MM.1S (cell line): Measurements from ENCODE around the gene BMERB1.

Experiments
- DNase-seq: peaks from one replicate; pipeline ENCODE4 v3.0.0-alpha.2; 2015
- H2AFZ ChIP-seq: fragments of 300-600 bp; sonication (generic); 2 replicates; pipeline ENCODE4 v1.6.0; 2016; ENCODE audit warnings: antibody characterized with exemption, low read length
- H3F3A ChIP-seq: fragments of 300-600 bp; sonication (generic); 2 replicates; pipeline ENCODE4 v1.6.1; 2016; ENCODE audit warnings: mild to moderate bottlenecking, antibody characterized with exemption, low read length, moderate library complexity, mixed read lengths; ENCODE audit not compliant: insufficient read depth
- H3K27ac ChIP-seq: fragments of 300-600 bp; sonication (generic); 2 replicates; pipeline ENCODE4 v1.5.1; 2016; ENCODE audit warnings: mild to moderate bottlenecking, low read length
- H3K27me3 ChIP-seq: fragments of 300-600 bp; sonication (generic); replicated peaks from 2 replicates; pipeline ENCODE4 v1.6.0; 2016; ENCODE audit warnings: low read length; ENCODE audit not compliant: insufficient read depth
- H3K36me3 ChIP-seq: fragments of 300-600 bp; sonication (generic); replicated peaks from 2 replicates; pipeline ENCODE4 v1.6.1; 2016; ENCODE audit warnings: mild to moderate bottlenecking, low read length, mixed read lengths; ENCODE audit not compliant: insufficient read depth
- H3K4me1 ChIP-seq: fragments of 300-600 bp; sonication (generic); 2 replicates; pipeline ENCODE4 v1.6.1; 2016; ENCODE audit warnings: low read length, mixed read lengths
- H3K4me2 ChIP-seq: fragments of 300-600 bp; sonication (generic); 2 replicates; pipeline ENCODE4 v1.6.0; 2016; ENCODE audit warnings: low read depth, low read length
- H3K4me3 ChIP-seq: fragments of 300-600 bp; sonication (generic); 2 replicates; pipeline ENCODE4 v1.5.1; 2016; ENCODE audit warnings: low read length, mixed read lengths
- H3K79me2 ChIP-seq: fragments of 300-600 bp; sonication (generic); 2 replicates; pipeline ENCODE4 v1.6.1; 2016; ENCODE audit warnings: mixed run types, low read length, mixed read lengths
- H3K9ac ChIP-seq: fragments of 300-600 bp; sonication (generic); 2 replicates; pipeline ENCODE4 v1.6.1; 2016; ENCODE audit warnings: low read length, mixed read lengths
- H3K9me2 ChIP-seq: fragments of 300-600 bp; sonication (generic); replicated peaks from 2 replicates; pipeline ENCODE4 v1.6.1; 2016; ENCODE audit warnings: mild to moderate bottlenecking, low read length, mixed read lengths; ENCODE audit not compliant: insufficient read depth
- H3K9me3 ChIP-seq: fragments of 300-600 bp; sonication (generic); replicated peaks from 2 replicates; pipeline ENCODE4 v1.6.1; 2016; ENCODE audit warnings: mild to moderate bottlenecking, low read length, mixed read lengths; ENCODE audit not compliant: insufficient read depth
- H4K20me1 ChIP-seq: fragments of 300-600 bp; sonication (generic); 2 replicates; pipeline ENCODE4 v1.6.1; 2016; ENCODE audit warnings: mild to moderate bottlenecking, low read length, moderate library complexity, mixed read lengths; ENCODE audit not compliant: insufficient read depth
- CTCF ChIP-seq: fragments of 300-600 bp; sonication (generic); IDR thresholded peaks from 2 replicates; pipeline ENCODE4 v1.5.1; 2016; ENCODE audit warnings: antibody characterized with exemption, low read length, mixed read lengths
- EZH2 ChIP-seq: fragments of 300-600 bp; sonication (generic); optimal IDR thresholded peaks from 2 replicates; pipeline ENCODE3; 2017; ENCODE audit warnings: low read depth, mild to moderate bottlenecking, antibody characterized with exemption, low read length, mixed read lengths
- EZH2phosphoT487 ChIP-seq: fragments of 300-600 bp; sonication (generic); IDR thresholded peaks from 2 replicates; pipeline ENCODE4 v1.6.1; 2018; ENCODE audit warnings: antibody characterized with exemption, low read length

BMERB1 gene

GRCh38 chr16:15535772-15536171 lies 101.4 kb downstream of the BMERB1 start:
- no peak overlapping the region for H3K9ac ChIP-seq
- no peaks in the 10 kb centered on the region for H3K36me3 ChIP-seq
- no peak overlapping the region for H2AFZ ChIP-seq
- H4K20me1 ChIP-seq: no peaks in the 10 kb centered on the region
- no peaks in the 10 kb centered on the region for H3K4me1 ChIP-seq
- no peak for DNase-seq
- H3K4me3 ChIP-seq: no peak overlapping the region
- no peak for TF ChIP-seq EZH2
- TF ChIP-seq EZH2phosphoT487: no peak
- TF ChIP-seq CTCF: no peak
- no peak overlapping the region for H3K4me2 ChIP-seq
- H3K79me2 ChIP-seq: no peaks in the 10 kb centered on the region
- no peaks in the 10 kb centered on the region for H3K9me3 ChIP-seq
- no peak overlapping the region for H3K27ac ChIP-seq
- H3F3A ChIP-seq: no peaks in the 10 kb centered on the region
- H3K27me3 ChIP-seq: no peaks in the 10 kb centered on the region
- no peaks in the 10 kb centered on the region for H3K9me2 ChIP-seq

- no peak for DNase-seq
- no peaks in the 10 kb centered on the region for H3K27me3 ChIP-seq
These were observed 102.5 kb downstream of the BMERB1 start for GRCh38 chr16:15536843-15537242.

GRCh38 chr16:15538507-15538906 lies 104.1 kb downstream of the BMERB1 start:
- Histone ChIP-seq H3K4me1 (no peaks in the 10 kb centered on the region), H3K4me2 (no peak overlapping the region), H3K4me3 (no peak overlapping the region), H3K27ac (no peak overlapping the region), H3K79me2 (no peaks in the 10 kb centered on the region), H3K9me2 (no peaks in the 10 kb centered on the region), H3K9me3 (no peaks in the 10 kb centered on the region), H3F3A (no peaks in the 10 kb centered on the region), H3K36me3 (no peaks in the 10 kb centered on the region), H2AFZ (no peak overlapping the region), H3K27me3 (no peaks in the 10 kb centered on the region), H4K20me1 (no peaks in the 10 kb centered on the region), H3K9ac (no peak overlapping the region)
- TF ChIP-seq EZH2phosphoT487: no peak
- DNase-seq: no peak

More at GRCh38 chr16:15536843-15537242, 102.5 kb downstream of the BMERB1 start:
- TF ChIP-seq EZH2phosphoT487 (no peak), CTCF (no peak), EZH2 (no peak)
- no peaks in the 10 kb centered on the region for H3K9me2 ChIP-seq
- no peak overlapping the region for H3K9ac ChIP-seq
- no peaks in the 10 kb centered on the region for H3K79me2 ChIP-seq
- no peaks in the 10 kb centered on the region for H4K20me1 ChIP-seq
- no peak overlapping the region for H3K4me2 ChIP-seq
- H3K4me1 ChIP-seq: no peaks in the 10 kb centered on the region
- no peak overlapping the region for H3K4me3 ChIP-seq
- H3K27ac ChIP-seq: no peak overlapping the region
- H3K9me3 ChIP-seq: no peaks in the 10 kb centered on the region
- H3F3A ChIP-seq: no peaks in the 10 kb centered on the region
- no peak overlapping the region for H2AFZ ChIP-seq
- H3K36me3 ChIP-seq: no peaks in the 10 kb centered on the region

GRCh38 chr16:15539197-15539596 lies 104.8 kb downstream of the BMERB1 start:
- Histone ChIP-seq H2AFZ (no peak overlapping the region), H3K79me2 (no peaks in the 10 kb centered on the region), H3K27ac (no peak overlapping the region), H4K20me1 (no peaks in the 10 kb centered on the region), H3K9me3 (no peaks in the 10 kb centered on the region), H3K27me3 (no peaks in the 10 kb centered on the region), H3K36me3 (no peaks in the 10 kb centered on the region), H3K4me1 (no peaks in the 10 kb centered on the region), H3K9me2 (no peaks in the 10 kb centered on the region), H3K4me2 (no peak overlapping the region), H3F3A (no peaks in the 10 kb centered on the region), H3K9ac (no peak overlapping the region), H3K4me3 (no peak overlapping the region)
- no peak for DNase-seq
- no peak for TF ChIP-seq EZH2phosphoT487
